HG03060 (cell line): Measurements from ENCODE around the gene ADRA2A.

Source experiments
- ATAC-seq: cut with Tn5 transposase; IDR thresholded peaks from one replicate; pipeline ENCODE4 v1.9.1; 2021; ENCODE audit warnings: low read depth, moderate number of reproducible peaks; ENCODE audit not compliant: unreplicated experiment

The ADRA2A gene

GRCh38 chr10:111076682-111077478 lies at the start of gene ADRA2A:
Gene ADRA2A, plus strand, starts transcription at chr10:111077029. Its CDS starts 968 bp downstream, at chr10:111077997.
- ATAC-seq = no peak

GRCh38 chr10:111030042-111030750 lies 46.6 kb upstream of the ADRA2A start:
- ATAC-seq = no peak

GRCh38 chr10:111034598-111035310 lies 42.1 kb upstream of the ADRA2A start:
- no peak for ATAC-seq

GRCh38 chr10:111035542-111035941 lies 41.3 kb upstream of the ADRA2A start:
- ATAC-seq = no peak

- ATAC-seq = no peak
Observed at GRCh38 chr10:111037858-111038257, 39.0 kb upstream of the ADRA2A start.

GRCh38 chr10:111039522-111039921 lies 37.3 kb upstream of the ADRA2A start:
- no peak for ATAC-seq

GRCh38 chr10:111057006-111057405 lies 19.8 kb upstream of the ADRA2A start:
- ATAC-seq = no peak

- ATAC-seq = no peak
Observed at GRCh38 chr10:111063471-111063870, 13.4 kb upstream of the ADRA2A start.

GRCh38 chr10:111072232-111072631 lies 4.6 kb upstream of the ADRA2A start:
- no peak for ATAC-seq

GRCh38 chr10:111075577-111076185 lies 1.1 kb upstream of the ADRA2A start:
- ATAC-seq = no peak

- no peak for ATAC-seq
Observed at GRCh38 chr10:111076191-111076681, 593 bp upstream of the ADRA2A start.

GRCh38 chr10:111077479-111077784 lies 603 bp downstream of the ADRA2A start:
- ATAC-seq = no peak

- ATAC-seq = no peak
Observed at GRCh38 chr10:111077785-111078504, 1.1 kb downstream of the ADRA2A start.

- ATAC-seq = no peak
Observed at GRCh38 chr10:111078505-111079185, 1.8 kb downstream of the ADRA2A start.

GRCh38 chr10:111079241-111079760 lies 2.5 kb downstream of the ADRA2A start:
- ATAC-seq = no peak

- no peak for ATAC-seq
Observed at GRCh38 chr10:111079781-111080180, 3.0 kb downstream of the ADRA2A start.

- no peak for ATAC-seq
Observed at GRCh38 chr10:111080224-111080623, 3.4 kb downstream of the ADRA2A start.

GRCh38 chr10:111081595-111081994 lies 4.8 kb downstream of the ADRA2A start:
- ATAC-seq = no peak
